ENCODE results near the gene MTLN. TPM values are rescaled to one million over a fixed set of nuclear protein-coding genes. Genes with fewer than 3 reads are reported as not detected.
"Not testable (repeated sequence)": the region's sequence is repeated elsewhere in the genome, so short reads cannot be mapped to it uniquely, and the experiment has no call there.

Gene MTLN
- total RNA-seq = 12.0 and 16.1 TPM in 2 replicates
- long read RNA-seq, partial matches to known transcripts = 0 of 4 reads
- long read RNA-seq, other reads (novel, unspliced or antisense) = 1 of 4 reads

GRCh38 chr2:110211938-110212858, at the start of gene MTLN:
Gene MTLN (minus strand): TSS chr2:110212547. CDS start chr2:110212525, 22 bp downstream.
- Mint-ChIP-seq H3K36me3 (ENCODE audit: low read depth) (peaks cover 9% of the 10 kb centered on the region), H3K9me3 (peaks cover 6% of the 10 kb centered on the region), H3K27me3 (ENCODE audit: low read depth) (peaks cover 22% of the 10 kb centered on the region), H3K27ac (ENCODE audit: unreplicated experiment) (peak within 1 kb of the TSS; percentile 83), H3K4me3 (peak within 1 kb of the TSS; percentile 93), H3K4me1 (peaks cover 5% of the 10 kb centered on the region)
- TF ChIP-seq CTCF (conservative IDR thresholded peaks at IDR 0.05) = no peak
- DNase-seq (ENCODE audit: low read depth, low spot score) = peak; percentile 36

GRCh38 chr2:110261910-110262309, 49.6 kb upstream of the MTLN start:
- not testable (repeated sequence) for DNase-seq (ENCODE audit: low read depth, low spot score); H3K4me1 Mint-ChIP-seq; H3K27ac Mint-ChIP-seq (ENCODE audit: unreplicated experiment); H3K27me3 Mint-ChIP-seq (ENCODE audit: low read depth); H3K36me3 Mint-ChIP-seq (ENCODE audit: low read depth); H3K9me3 Mint-ChIP-seq; H3K4me3 Mint-ChIP-seq

GRCh38 chr2:110248081-110248795, 35.9 kb upstream of the MTLN start:
- H3K9me3 Mint-ChIP-seq; H3K4me1 Mint-ChIP-seq; H3K4me3 Mint-ChIP-seq; H3K36me3 Mint-ChIP-seq (ENCODE audit: low read depth); H3K27me3 Mint-ChIP-seq (ENCODE audit: low read depth); DNase-seq (ENCODE audit: low read depth, low spot score); H3K27ac Mint-ChIP-seq (ENCODE audit: unreplicated experiment): not testable (repeated sequence)

GRCh38 chr2:110245488-110246435, 33.4 kb upstream of the MTLN start:
- H3K27me3 Mint-ChIP-seq (ENCODE audit: low read depth); DNase-seq (ENCODE audit: low read depth, low spot score); H3K36me3 Mint-ChIP-seq (ENCODE audit: low read depth); H3K27ac Mint-ChIP-seq (ENCODE audit: unreplicated experiment); H3K4me1 Mint-ChIP-seq; H3K9me3 Mint-ChIP-seq; H3K4me3 Mint-ChIP-seq: not testable (repeated sequence)

- H3K27me3 Mint-ChIP-seq (ENCODE audit: low read depth); H3K27ac Mint-ChIP-seq (ENCODE audit: unreplicated experiment); DNase-seq (ENCODE audit: low read depth, low spot score); H3K36me3 Mint-ChIP-seq (ENCODE audit: low read depth); H3K4me1 Mint-ChIP-seq; H3K9me3 Mint-ChIP-seq; H3K4me3 Mint-ChIP-seq: not testable (repeated sequence)
These were observed 30.9 kb upstream of the MTLN start for GRCh38 chr2:110243283-110243682.

GRCh38 chr2:110234514-110234913, 22.2 kb upstream of the MTLN start:
- H3K4me1 Mint-ChIP-seq; H3K27me3 Mint-ChIP-seq (ENCODE audit: low read depth); H3K4me3 Mint-ChIP-seq; H3K9me3 Mint-ChIP-seq; H3K27ac Mint-ChIP-seq (ENCODE audit: unreplicated experiment); DNase-seq (ENCODE audit: low read depth, low spot score); H3K36me3 Mint-ChIP-seq (ENCODE audit: low read depth): not testable (repeated sequence)

GRCh38 chr2:110229886-110230285, 17.5 kb upstream of the MTLN start:
- not testable (repeated sequence) for DNase-seq (ENCODE audit: low read depth, low spot score); H3K9me3 Mint-ChIP-seq; H3K4me3 Mint-ChIP-seq; H3K36me3 Mint-ChIP-seq (ENCODE audit: low read depth); H3K27ac Mint-ChIP-seq (ENCODE audit: unreplicated experiment); H3K4me1 Mint-ChIP-seq
- peaks cover 22% of the 10 kb centered on the region for H3K27me3 Mint-ChIP-seq (ENCODE audit: low read depth)

GRCh38 chr2:110222626-110223025, 10.3 kb upstream of the MTLN start:
- not testable (repeated sequence) for H3K27ac Mint-ChIP-seq (ENCODE audit: unreplicated experiment); H3K4me3 Mint-ChIP-seq; H3K9me3 Mint-ChIP-seq; H3K36me3 Mint-ChIP-seq (ENCODE audit: low read depth); DNase-seq (ENCODE audit: low read depth, low spot score); H3K4me1 Mint-ChIP-seq
- peaks cover 39% of the 10 kb centered on the region for H3K27me3 Mint-ChIP-seq (ENCODE audit: low read depth)

All from neural crest cell (in vitro differentiated cells).